Gastrocnemius medialis (tissue), 4 donors: ENCODE data around the gene GTSF1L.

Experiments used
- CTCF ChIP-seq, 5 experiments: fragments of 450-650 bp in 3 of 5; fragments of 200-600 bp in 2 of 5; sonication (generic) in 2 of 5; IDR thresholded peaks in 4 of 5; conservative IDR thresholded peaks in 1 of 5; 1 replicate in 4 of 5; 2 replicates in 1 of 5; pipeline ENCODE4 v1.5.1; 2016 to 2019; ENCODE audit warnings: antibody characterized with exemption in 5 of 5, mild to moderate bottlenecking in 3 of 5, moderate library complexity in 3 of 5
- POLR2A ChIP-seq, 2 donors: fragments of 450-650 bp; IDR thresholded peaks; one replicate each; pipeline ENCODE4 v1.6.1; 2017; ENCODE audit warnings: antibody characterized with exemption in 2 of 2, mild to moderate bottlenecking in 2 of 2, moderate library complexity in 2 of 2

DNA sequence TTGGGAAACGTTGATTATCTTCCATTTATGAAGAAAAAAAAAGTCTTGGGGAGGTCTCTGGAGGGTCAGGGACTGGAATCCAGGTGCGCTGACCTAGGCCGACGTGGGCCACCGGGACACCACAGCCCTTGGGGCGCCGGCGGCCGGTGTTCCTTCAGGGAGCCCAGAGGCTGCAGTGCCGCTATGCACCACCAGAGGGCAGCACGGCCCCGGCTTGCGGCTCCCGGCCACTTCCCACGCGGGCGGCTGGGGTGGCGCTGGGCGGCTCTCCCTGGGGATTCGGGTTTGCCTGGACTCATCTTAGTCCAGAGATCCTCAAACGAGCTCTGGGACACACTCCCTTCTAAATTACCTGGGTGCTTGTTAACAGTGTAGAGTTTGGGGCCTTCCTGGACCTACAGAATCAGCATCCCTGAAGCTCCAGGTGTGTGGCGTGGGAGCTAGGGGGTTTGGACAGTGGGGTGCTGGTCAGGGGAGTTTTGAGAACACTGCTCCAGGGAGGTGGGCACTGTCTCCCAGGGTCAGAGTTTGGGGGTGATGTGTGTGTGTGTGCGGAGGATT, 23.0 kb upstream of the GTSF1L start:
- TF ChIP-seq CTCF (IDR thresholded peaks at IDR 0.05 in 4 of 5, conservative IDR thresholded peaks at IDR 0.05 in 1 of 5) (peak; percentile 88 to 98 (median 89)), POLR2A (IDR thresholded peaks at IDR 0.05) (no peak)
